HEK293T (cell line): ENCODE data around the gene SLC25A17.
"Not testable (repeated sequence)": the region's sequence is repeated elsewhere in the genome, so short reads cannot be mapped to it uniquely, and the experiment has no call there.

Experiments
- CTCF ChIA-PET: fragments of 350-600 bp; formaldehyde crosslinking; extraction: SDS; loops from one replicate; lab custom pipeline; 2021; ENCODE audit warnings: antibody characterized with exemption, inconsistent platforms; lab: Yijun Ruan, JAX
- POLR2A ChIA-PET: fragments of 350-600 bp; formaldehyde crosslinking; extraction: SDS; loops from one replicate; lab custom pipeline; 2020; ENCODE audit warnings: antibody characterized with exemption, inconsistent platforms; lab: Yijun Ruan, JAX
- DNase-seq: peaks from one replicate; pipeline ENCODE4 v3.0.0; 2012; ENCODE audit warnings: mixed read lengths; ENCODE audit errors: extremely low spot score
- ARNT ChIP-seq: fragments of 450-650 bp; IDR thresholded peaks from 2 replicates; pipeline ENCODE4 v1.6.1; 2017; ENCODE audit warnings: mild to moderate bottlenecking
- BHLHE40 ChIP-seq: fragments of 450-650 bp; IDR thresholded peaks from 2 replicates; pipeline ENCODE4 v1.6.1; 2016; ENCODE audit warnings: mild to moderate bottlenecking, moderate library complexity, borderline replicate concordance
- CTBP1 ChIP-seq: fragments of 450-650 bp; IDR thresholded peaks from 2 replicates; pipeline ENCODE4 v1.6.1; 2016; ENCODE audit warnings: borderline replicate concordance
- ELF4 ChIP-seq: fragments of 450-650 bp; IDR thresholded peaks from 2 replicates; pipeline ENCODE4 v1.6.1; 2017; ENCODE audit warnings: antibody characterized with exemption
- FOXA1 ChIP-seq: fragments of 450-650 bp; IDR thresholded peaks from 2 replicates; pipeline ENCODE4 v1.6.1; 2016; ENCODE audit warnings: mild to moderate bottlenecking
- FOXK2 ChIP-seq: fragments of 450-650 bp; IDR thresholded peaks from 2 replicates; pipeline ENCODE4 v1.6.1; 2016; ENCODE audit warnings: mild to moderate bottlenecking
- FOXM1 ChIP-seq: fragments of 450-650 bp; IDR thresholded peaks from 2 replicates; pipeline ENCODE4 v1.6.1; 2017; ENCODE audit warnings: mild to moderate bottlenecking, borderline replicate concordance
- HDGF ChIP-seq: fragments of 450-650 bp; IDR thresholded peaks from 2 replicates; pipeline ENCODE4 v1.6.1; 2017; ENCODE audit warnings: antibody characterized with exemption, borderline replicate concordance
- L3MBTL2 ChIP-seq: fragments of 450-650 bp; conservative IDR thresholded peaks from 2 replicates; pipeline ENCODE4 v1.6.1; 2016; ENCODE audit warnings: mild to moderate bottlenecking
- LEF1 ChIP-seq: fragments of 450-650 bp; IDR thresholded peaks from 2 replicates; pipeline ENCODE4 v1.6.1; 2017; ENCODE audit warnings: mild to moderate bottlenecking, borderline replicate concordance
- NFRKB ChIP-seq: fragments of 450-650 bp; IDR thresholded peaks from 2 replicates; pipeline ENCODE4 v1.6.1; 2016; ENCODE audit warnings: mild to moderate bottlenecking, moderate library complexity
- SP1 ChIP-seq: fragments of 450-650 bp; IDR thresholded peaks from 2 replicates; pipeline ENCODE4 v1.6.1; 2017
- SUZ12 ChIP-seq: fragments of 450-650 bp; IDR thresholded peaks from 2 replicates; pipeline ENCODE4 v1.6.1; 2016; ENCODE audit warnings: mild to moderate bottlenecking
- TARDBP ChIP-seq: fragments of 450-650 bp; IDR thresholded peaks from 2 replicates; pipeline ENCODE4 v1.6.1; 2016
- ZNF384 ChIP-seq: fragments of 450-650 bp; IDR thresholded peaks from 2 replicates; pipeline ENCODE4 v1.6.1; 2016
- TF ChIP-seq, protein P1 (sequence below): fragments of 450-650 bp; IDR thresholded peaks from 2 replicates; pipeline ENCODE4 v1.6.1; 2016

The SLC25A17 gene

DNA sequence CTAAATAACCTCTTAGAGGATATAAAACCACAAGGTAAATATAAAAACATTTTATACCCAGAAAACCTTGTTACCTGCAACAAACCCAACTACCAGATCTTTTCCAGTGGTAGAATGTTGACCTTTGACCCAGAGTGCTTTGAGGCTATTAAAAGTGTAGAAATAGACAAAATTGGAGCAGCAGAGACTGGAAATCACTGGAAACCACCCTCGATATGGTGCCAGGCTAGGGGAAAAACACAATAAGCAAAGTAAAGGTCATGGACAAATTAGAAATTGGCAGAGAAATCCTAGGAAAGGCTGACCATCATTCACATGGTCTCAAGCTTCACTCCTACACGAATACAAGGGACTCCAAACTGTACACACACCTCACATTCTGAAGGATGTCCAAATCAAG lies 26.7 kb downstream of the SLC25A17 start:
- TF ChIP-seq LEF1 (no peak), CTBP1 (no peak), ARNT (no peak), FOXK2 (no peak)
- DNase-seq, result no peak
- ChIA-PET POLR2A (no interaction called here), CTCF (interaction anchor here (0.6 kb wide), 1 partner anchor 17 kb away, joined by 3 read pairs; no protein-coding TSS in a partner anchor)

DNA sequence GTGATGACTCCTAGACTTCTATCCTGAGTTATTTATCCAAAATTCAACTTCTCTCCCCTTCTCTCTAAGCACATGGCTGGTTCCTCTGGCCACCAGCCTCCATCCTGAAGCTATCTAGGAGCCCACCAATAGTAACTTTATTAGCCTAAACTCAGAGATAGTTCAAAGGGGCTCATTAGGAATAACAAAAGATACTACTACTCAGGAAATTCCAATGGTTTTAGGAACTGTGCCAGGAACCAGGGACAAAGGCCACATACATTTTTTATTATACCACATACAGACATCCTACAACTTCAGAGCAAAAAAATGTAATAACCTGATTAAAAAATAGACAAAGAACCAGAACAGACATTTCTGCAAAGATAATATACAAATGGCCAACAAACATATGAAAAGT lies 27.9 kb downstream of the SLC25A17 start:
- ChIA-PET CTCF (no interaction called here), POLR2A (no interaction called here)
- no peak for DNase-seq
- TF ChIP-seq, protein P1, sequence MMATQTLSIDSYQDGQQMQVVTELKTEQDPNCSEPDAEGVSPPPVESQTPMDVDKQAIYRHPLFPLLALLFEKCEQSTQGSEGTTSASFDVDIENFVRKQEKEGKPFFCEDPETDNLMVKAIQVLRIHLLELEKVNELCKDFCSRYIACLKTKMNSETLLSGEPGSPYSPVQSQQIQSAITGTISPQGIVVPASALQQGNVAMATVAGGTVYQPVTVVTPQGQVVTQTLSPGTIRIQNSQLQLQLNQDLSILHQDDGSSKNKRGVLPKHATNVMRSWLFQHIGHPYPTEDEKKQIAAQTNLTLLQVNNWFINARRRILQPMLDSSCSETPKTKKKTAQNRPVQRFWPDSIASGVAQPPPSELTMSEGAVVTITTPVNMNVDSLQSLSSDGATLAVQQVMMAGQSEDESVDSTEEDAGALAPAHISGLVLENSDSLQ, result no peak
- TF ChIP-seq L3MBTL2, result no peak
- no peak for TF ChIP-seq FOXA1
- no peak for TF ChIP-seq ELF4
- TF ChIP-seq SUZ12, result no peak
- no peak for TF ChIP-seq HDGF
- no peak for TF ChIP-seq FOXM1
- TF ChIP-seq SP1, result no peak
- no peak for TF ChIP-seq NFRKB
- no peak for TF ChIP-seq FOXK2
- no peak for TF ChIP-seq BHLHE40
- TF ChIP-seq ZNF384, result no peak
- TF ChIP-seq ARNT, result no peak

DNA sequence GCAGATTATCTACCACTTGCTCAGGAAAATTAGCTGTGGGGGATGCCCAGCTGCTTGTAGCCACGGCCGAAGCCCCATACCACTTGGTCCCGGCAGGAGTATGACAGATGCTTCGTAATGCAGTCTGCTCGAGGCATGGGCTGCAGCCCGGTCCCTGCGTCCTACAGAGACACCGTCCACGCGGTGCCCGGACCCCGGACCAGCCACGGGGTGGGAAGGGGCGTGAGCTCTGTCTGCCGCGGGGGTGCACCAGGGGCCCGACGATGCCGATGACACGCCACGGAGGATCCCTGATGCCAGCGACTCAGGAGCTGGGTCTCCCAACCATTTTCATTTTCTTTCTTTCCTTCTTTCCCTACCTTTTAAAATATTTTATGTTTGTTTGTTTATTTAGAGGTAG lies 30.0 kb downstream of the SLC25A17 start:
- DNase-seq, result no peak
- POLR2A ChIA-PET, result no interaction called here
- TF ChIP-seq NFRKB (no peak), FOXK2 (no peak), LEF1 (no peak), TARDBP (no peak), ZNF384 (no peak), CTBP1 (no peak), FOXA1 (no peak), L3MBTL2 (no peak), HDGF (no peak), SP1 (no peak), FOXM1 (no peak), BHLHE40 (no peak), ELF4 (no peak)
- TF ChIP-seq, protein P1, result no peak
- CTCF ChIA-PET, result no interaction called here

DNA sequence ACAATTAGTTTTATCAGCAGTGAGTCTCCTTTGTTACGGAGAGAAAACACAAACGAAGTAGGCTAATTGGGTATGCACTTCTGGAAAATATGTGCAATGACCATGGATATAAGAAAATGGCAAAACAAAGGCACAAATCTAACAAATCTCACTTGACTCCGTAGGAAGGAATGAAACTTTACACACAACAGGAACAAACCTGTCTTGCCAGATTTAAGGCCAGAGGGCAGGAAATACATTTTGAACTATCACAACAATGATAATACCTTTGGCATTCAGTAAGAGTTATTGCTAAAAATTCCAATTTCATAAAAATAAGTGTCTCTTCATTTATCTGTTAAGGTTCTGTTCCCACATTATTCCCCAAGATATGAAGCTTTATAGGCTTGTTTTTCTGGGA lies 36.6 kb downstream of the SLC25A17 start:
- POLR2A ChIA-PET, result no interaction called here
- no peak for TF ChIP-seq FOXM1
- no peak for TF ChIP-seq BHLHE40
- TF ChIP-seq TARDBP, result no peak
- no peak for TF ChIP-seq ZNF384
- no peak for TF ChIP-seq ELF4
- TF ChIP-seq, protein P1, result no peak
- no peak for DNase-seq
- CTCF ChIA-PET, result no interaction called here

DNA sequence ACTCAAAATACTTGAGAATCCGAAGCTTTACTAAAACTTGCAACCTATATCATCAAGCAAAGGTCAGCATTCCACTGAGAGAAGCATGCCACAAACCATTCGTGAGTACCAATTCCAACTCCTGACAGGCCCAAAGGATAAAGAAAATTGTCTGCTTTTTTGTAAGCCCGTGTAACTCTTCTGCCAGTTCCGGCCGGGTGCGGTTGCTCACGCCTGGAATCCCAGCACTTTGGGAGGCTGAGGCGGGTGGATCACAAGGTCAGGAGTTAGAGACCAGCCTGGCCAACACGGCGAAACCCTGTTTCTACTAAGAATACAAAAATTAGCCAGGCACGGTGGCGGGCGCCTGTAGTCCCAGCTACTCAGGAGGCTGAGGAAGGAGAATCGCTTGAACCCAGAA lies 37.4 kb downstream of the SLC25A17 start:
- CTCF ChIA-PET, DNase-seq, POLR2A ChIA-PET: not testable (repeated sequence)

DNA sequence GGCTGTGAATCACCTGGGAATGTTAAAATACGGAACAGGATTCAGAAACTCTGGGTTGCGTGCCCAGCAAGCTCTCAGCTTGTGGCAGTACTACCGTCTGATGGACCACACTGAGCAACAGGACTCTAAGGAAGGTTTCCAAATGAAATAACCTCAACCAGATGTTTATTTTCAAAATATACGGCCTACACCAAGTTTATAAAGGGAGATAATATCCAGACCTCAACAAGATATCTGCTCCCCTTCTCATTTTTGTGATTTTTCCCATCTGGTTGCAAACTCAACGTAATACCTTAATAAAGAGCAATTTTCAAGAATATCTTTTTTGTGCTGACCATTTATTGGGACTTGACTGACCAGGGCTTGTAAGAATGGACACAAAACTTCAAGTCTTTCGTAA lies 49.4 kb downstream of the SLC25A17 start:
- TF ChIP-seq ELF4 (no peak), SP1 (no peak), LEF1 (no peak), TARDBP (no peak), FOXK2 (no peak), ZNF384 (no peak), ARNT (no peak), L3MBTL2 (no peak), FOXM1 (no peak), FOXA1 (no peak), BHLHE40 (no peak), NFRKB (no peak), SUZ12 (no peak), CTBP1 (no peak), HDGF (no peak)
- TF ChIP-seq, protein P1, result no peak
- ChIA-PET CTCF (no interaction called here), POLR2A (no interaction called here)
- no peak for DNase-seq

DNA sequence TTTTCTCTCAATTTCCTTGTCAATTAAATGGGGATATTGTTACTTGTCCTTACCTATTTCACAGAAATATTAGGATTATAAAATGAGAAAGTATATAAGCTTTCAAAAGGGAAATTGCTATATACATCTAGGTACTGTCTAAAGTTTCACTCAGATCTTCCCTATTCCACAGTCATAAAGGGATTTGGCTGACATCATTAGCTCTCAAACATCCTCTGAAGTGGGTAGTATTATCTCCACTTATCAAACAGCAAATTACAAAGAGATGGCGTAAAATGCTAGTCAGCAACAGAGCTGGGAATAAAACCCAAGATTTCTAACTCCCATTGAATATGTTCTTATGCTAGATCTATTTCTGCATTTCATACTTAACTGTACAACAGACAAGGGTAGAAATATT lies 50.9 kb downstream of the SLC25A17 start:
- TF ChIP-seq HDGF (no peak), SUZ12 (no peak), FOXM1 (no peak), CTBP1 (no peak), FOXA1 (no peak), ARNT (no peak), LEF1 (no peak), BHLHE40 (no peak), L3MBTL2 (no peak), SP1 (no peak), ELF4 (no peak), NFRKB (no peak), TARDBP (no peak), FOXK2 (no peak), ZNF384 (no peak)
- TF ChIP-seq, protein P1, result no peak

More for the DNA sequence above, 50.9 kb downstream of the SLC25A17 start:
- ChIA-PET POLR2A (no interaction called here), CTCF (interaction anchor here (1.1 kb wide), 1 partner anchor 131 kb away, joined by 3 read pairs; no protein-coding TSS in a partner anchor)
- no peak for DNase-seq
